HepG2 (cell line): ENCODE measurements around the gene CCDC142. TPM values are rescaled to one million over a fixed set of nuclear protein-coding genes. Genes with fewer than 3 reads are reported as not detected.

ENCODE experiments used
- ASH2L ChIP-seq: fragments of 300-600, 200-600 bp; sonication (generic); IDR thresholded peaks from 2 replicates; pipeline ENCODE4 v1.7.0; 2017; ENCODE audit warnings: low read depth, mild to moderate bottlenecking, moderate library complexity, mixed read lengths, low read length; ENCODE audit not compliant: insufficient read length
- ERF ChIP-seq: IDR thresholded peaks from 2 replicates; pipeline ENCODE4 v1.6.1; 2018; ENCODE audit warnings: missing biosample characterization, missing genetic modification reagents
- ESRRA ChIP-seq: sonication (generic); formaldehyde crosslinking; IDR thresholded peaks from 2 replicates; pipeline ENCODE4 v1.5.1; 2020; ENCODE audit warnings: mild to moderate bottlenecking, low read depth, missing genetic modification reagents
- HOXA7 ChIP-seq: sonication (generic); formaldehyde crosslinking; IDR thresholded peaks from 2 replicates; pipeline ENCODE4 v1.8.1; 2022; ENCODE audit warnings: mild to moderate bottlenecking, missing genetic modification reagents, moderate library complexity
- IRF2 ChIP-seq: IDR thresholded peaks from 2 replicates; pipeline ENCODE4 v1.6.1; 2018; ENCODE audit warnings: missing genetic modification reagents, missing compliant biosample characterization
- KAT7 ChIP-seq: IDR thresholded peaks from 2 replicates; pipeline ENCODE4 v1.6.1; 2018; ENCODE audit warnings: borderline replicate concordance, missing compliant biosample characterization
- KDM3A ChIP-seq: IDR thresholded peaks from 2 replicates; pipeline ENCODE4 v1.6.1; 2018; ENCODE audit warnings: low read depth, missing compliant biosample characterization
- NFE2L1 ChIP-seq: sonication (generic); formaldehyde crosslinking; IDR thresholded peaks from 2 replicates; pipeline ENCODE4 v1.4.0; 2020; ENCODE audit warnings: missing genetic modification reagents, mild to moderate bottlenecking, borderline replicate concordance
- PHF21A ChIP-seq: sonication (generic); formaldehyde crosslinking; IDR thresholded peaks from 2 replicates; pipeline ENCODE4 v1.5.0; 2020; ENCODE audit warnings: mild to moderate bottlenecking, missing genetic modification reagents
- SALL1 ChIP-seq: sonication (generic); formaldehyde crosslinking; IDR thresholded peaks from 2 replicates; pipeline ENCODE4 v1.8.0; 2022; ENCODE audit warnings: mild to moderate bottlenecking, missing genetic modification reagents
- SP4 ChIP-seq: sonication (generic); formaldehyde crosslinking; IDR thresholded peaks from 2 replicates; pipeline ENCODE4 v1.8.1; 2023; ENCODE audit warnings: mild to moderate bottlenecking, missing genetic modification reagents
- TCF7 ChIP-seq: sonication (generic); IDR thresholded peaks from 2 replicates; pipeline ENCODE4 v1.6.1; 2016; ENCODE audit warnings: antibody characterized with exemption, low read depth
- THAP11 ChIP-seq: IDR thresholded peaks from 2 replicates; pipeline ENCODE4 v1.6.1; 2016; ENCODE audit warnings: missing biosample characterization, missing genetic modification reagents
- ZNF235 ChIP-seq: sonication (generic); formaldehyde crosslinking; IDR thresholded peaks from 2 replicates; pipeline ENCODE4 v1.8.1; 2023; ENCODE audit warnings: mild to moderate bottlenecking, missing genetic modification reagents, borderline replicate concordance
- ZNF317 ChIP-seq: sonication (generic); formaldehyde crosslinking; IDR thresholded peaks from 2 replicates; pipeline ENCODE4 v1.5.0; 2020; ENCODE audit warnings: mild to moderate bottlenecking, missing genetic modification reagents
- ZNF337 ChIP-seq: sonication (generic); formaldehyde crosslinking; IDR thresholded peaks from 2 replicates; pipeline ENCODE4 v1.5.1; 2020; ENCODE audit warnings: missing genetic modification reagents, low read depth, mild to moderate bottlenecking, borderline replicate concordance
- ZNF33B ChIP-seq: sonication (generic); formaldehyde crosslinking; IDR thresholded peaks from 2 replicates; pipeline ENCODE4 v1.5.1; 2020; ENCODE audit warnings: mild to moderate bottlenecking, missing genetic modification reagents
- ZNF577 ChIP-seq: sonication (generic); formaldehyde crosslinking; IDR thresholded peaks from 2 replicates; pipeline ENCODE4 v1.4.0; 2020; ENCODE audit warnings: mild to moderate bottlenecking, low read depth, missing genetic modification reagents, borderline replicate concordance
- polyA plus RNA-seq, 8 experiments: library from polyadenylated mRNA; depleted of rRNA in 3 of 8; stranded (reverse) in 7 of 8; unstranded in 1 of 8; fragments of >200 nt; fragmentation: Illumina TruSeq in 4 of 8; extraction: Trizol in 4 of 8; gene quantifications; 2 replicates each; pipeline versions ENCODE4 v1.2.1 to v1.2.3, GENCODE V29; 2011 to 2016; ENCODE audit warnings: low read depth in 4 of 8, missing spikeins in 1 of 8, mixed read lengths in 1 of 8; ENCODE audit not compliant: insufficient read depth in 1 of 8
- total RNA-seq, 5 experiments: library from RNA; depleted of rRNA; stranded (reverse); fragments of >200 nt; fragmentation: Illumina TruSeq; extraction: Trizol; gene quantifications; 2 replicates each; pipeline ENCODE4 v1.2.3, GENCODE V29; 2016; ENCODE audit warnings: low read depth in 1 of 5
- TF ChIP-seq, protein P1 (sequence below): sonication (generic); formaldehyde crosslinking; IDR thresholded peaks from 2 replicates; pipeline ENCODE4 v1.4.0; 2020; ENCODE audit warnings: mild to moderate bottlenecking, missing genetic modification reagents, borderline replicate concordance
- TF ChIP-seq, protein P2 (sequence below): sonication (generic); formaldehyde crosslinking; IDR thresholded peaks from 2 replicates; pipeline ENCODE4 v1.4.0; 2020; ENCODE audit warnings: missing genetic modification reagents
- TF ChIP-seq, protein P3 (sequence below): IDR thresholded peaks from 2 replicates; pipeline ENCODE4 v1.6.1; 2012; ENCODE audit warnings: inconsistent platforms
- TF ChIP-seq, protein P4 (sequence below): sonication (generic); formaldehyde crosslinking; IDR thresholded peaks from 2 replicates; pipeline ENCODE4 v1.8.0; 2022; ENCODE audit warnings: mild to moderate bottlenecking, missing genetic modification reagents, moderate library complexity

CCDC142 gene
- total and polyA plus RNA-seq, 2 of the 13 experiments (the other 11 are each of a cell fraction or from before 2014, with no cell fraction given) = 14.7 to 30.4 TPM

DNA sequence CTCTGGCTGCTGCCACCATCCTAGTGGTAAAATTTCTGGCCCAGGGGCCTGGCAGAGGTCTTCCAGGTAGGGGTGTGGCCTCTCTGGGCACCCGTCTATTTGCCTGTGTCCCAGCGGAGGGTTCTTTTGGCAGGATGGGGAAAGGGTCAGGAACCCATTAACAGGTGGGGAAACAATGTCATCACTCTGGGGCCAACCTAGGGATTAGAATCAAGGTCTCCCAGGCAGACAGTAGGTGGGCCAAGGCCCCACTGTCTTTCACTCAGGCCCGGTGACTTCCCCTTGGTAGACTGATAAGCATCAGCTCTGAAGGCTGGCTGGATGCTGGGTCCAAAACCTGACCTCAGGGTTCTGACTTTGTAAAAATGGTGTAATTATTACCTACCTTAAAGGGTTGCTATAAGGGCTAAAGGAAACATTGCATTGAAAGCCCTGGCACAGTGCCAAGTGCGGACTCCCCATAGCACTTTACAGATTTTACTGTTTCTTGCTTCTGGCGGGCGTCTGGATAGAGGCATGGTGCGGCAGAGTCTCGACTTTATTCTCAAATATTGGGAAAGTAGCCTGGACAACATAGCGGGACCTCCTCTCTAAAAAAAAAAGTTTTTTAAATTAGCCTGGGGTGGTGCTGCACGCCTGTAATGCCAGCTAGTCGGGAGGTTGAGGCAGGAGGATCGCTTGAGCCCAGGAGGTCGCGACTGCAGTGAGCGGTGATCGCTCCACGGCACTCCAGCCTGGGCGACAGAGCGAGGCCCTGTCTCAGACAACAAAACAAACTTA is 14.4 kb upstream of the CCDC142 start (continued):
- peak; percentile 35 for TF ChIP-seq SALL1
- TF ChIP-seq, protein P1, sequence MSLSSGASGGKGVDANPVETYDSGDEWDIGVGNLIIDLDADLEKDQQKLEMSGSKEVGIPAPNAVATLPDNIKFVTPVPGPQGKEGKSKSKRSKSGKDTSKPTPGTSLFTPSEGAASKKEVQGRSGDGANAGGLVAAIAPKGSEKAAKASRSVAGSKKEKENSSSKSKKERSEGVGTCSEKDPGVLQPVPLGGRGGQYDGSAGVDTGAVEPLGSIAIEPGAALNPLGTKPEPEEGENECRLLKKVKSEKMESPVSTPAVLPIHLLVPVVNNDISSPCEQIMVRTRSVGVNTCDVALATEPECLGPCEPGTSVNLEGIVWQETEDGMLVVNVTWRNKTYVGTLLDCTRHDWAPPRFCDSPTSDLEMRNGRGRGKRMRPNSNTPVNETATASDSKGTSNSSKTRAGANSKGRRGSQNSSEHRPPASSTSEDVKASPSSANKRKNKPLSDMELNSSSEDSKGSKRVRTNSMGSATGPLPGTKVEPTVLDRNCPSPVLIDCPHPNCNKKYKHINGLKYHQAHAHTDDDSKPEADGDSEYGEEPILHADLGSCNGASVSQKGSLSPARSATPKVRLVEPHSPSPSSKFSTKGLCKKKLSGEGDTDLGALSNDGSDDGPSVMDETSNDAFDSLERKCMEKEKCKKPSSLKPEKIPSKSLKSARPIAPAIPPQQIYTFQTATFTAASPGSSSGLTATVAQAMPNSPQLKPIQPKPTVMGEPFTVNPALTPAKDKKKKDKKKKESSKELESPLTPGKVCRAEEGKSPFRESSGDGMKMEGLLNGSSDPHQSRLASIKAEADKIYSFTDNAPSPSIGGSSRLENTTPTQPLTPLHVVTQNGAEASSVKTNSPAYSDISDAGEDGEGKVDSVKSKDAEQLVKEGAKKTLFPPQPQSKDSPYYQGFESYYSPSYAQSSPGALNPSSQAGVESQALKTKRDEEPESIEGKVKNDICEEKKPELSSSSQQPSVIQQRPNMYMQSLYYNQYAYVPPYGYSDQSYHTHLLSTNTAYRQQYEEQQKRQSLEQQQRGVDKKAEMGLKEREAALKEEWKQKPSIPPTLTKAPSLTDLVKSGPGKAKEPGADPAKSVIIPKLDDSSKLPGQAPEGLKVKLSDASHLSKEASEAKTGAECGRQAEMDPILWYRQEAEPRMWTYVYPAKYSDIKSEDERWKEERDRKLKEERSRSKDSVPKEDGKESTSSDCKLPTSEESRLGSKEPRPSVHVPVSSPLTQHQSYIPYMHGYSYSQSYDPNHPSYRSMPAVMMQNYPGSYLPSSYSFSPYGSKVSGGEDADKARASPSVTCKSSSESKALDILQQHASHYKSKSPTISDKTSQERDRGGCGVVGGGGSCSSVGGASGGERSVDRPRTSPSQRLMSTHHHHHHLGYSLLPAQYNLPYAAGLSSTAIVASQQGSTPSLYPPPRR = peak; percentile 71; the same call in 1 of the 2 replicates
- TF ChIP-seq TCF7 = peak; percentile 58; the same call in 1 of the 2 replicates
- 0 out of 2 replicates have a peak, but pooled peaks have one; percentile 30 for TF ChIP-seq ZNF317 (CRISPR knock-in tag)
- TF ChIP-seq, protein P2, sequence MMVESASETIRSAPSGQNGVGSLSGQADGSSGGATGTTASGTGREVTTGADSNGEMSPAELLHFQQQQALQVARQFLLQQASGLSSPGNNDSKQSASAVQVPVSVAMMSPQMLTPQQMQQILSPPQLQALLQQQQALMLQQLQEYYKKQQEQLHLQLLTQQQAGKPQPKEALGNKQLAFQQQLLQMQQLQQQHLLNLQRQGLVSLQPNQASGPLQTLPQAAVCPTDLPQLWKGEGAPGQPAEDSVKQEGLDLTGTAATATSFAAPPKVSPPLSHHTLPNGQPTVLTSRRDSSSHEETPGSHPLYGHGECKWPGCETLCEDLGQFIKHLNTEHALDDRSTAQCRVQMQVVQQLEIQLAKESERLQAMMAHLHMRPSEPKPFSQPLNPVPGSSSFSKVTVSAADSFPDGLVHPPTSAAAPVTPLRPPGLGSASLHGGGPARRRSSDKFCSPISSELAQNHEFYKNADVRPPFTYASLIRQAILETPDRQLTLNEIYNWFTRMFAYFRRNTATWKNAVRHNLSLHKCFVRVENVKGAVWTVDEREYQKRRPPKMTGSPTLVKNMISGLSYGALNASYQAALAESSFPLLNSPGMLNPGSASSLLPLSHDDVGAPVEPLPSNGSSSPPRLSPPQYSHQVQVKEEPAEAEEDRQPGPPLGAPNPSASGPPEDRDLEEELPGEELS (CRISPR knock-in tag) = peak; percentile 31; the same call in 1 of the 2 replicates
- TF ChIP-seq ESRRA = 0 out of 2 replicates have a peak, but pooled peaks have one; percentile 18
- TF ChIP-seq, protein P3, sequence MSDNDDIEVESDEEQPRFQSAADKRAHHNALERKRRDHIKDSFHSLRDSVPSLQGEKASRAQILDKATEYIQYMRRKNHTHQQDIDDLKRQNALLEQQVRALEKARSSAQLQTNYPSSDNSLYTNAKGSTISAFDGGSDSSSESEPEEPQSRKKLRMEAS = 0 out of 2 replicates have a peak, but pooled peaks have one; percentile 24
- 0 out of 2 replicates have a peak, but pooled peaks have one; percentile 29 for TF ChIP-seq KDM3A (CRISPR knock-in tag)
- TF ChIP-seq ZNF33B (CRISPR knock-in tag) = no peak
- TF ChIP-seq SP4 = peak; percentile 46; the same call in 1 of the 2 replicates
- peak; percentile 58 for TF ChIP-seq ASH2L
- no peak for TF ChIP-seq NFE2L1 (CRISPR knock-in tag)
- peak; percentile 55; the same call in 1 of the 2 replicates for TF ChIP-seq PHF21A (CRISPR knock-in tag)
- TF ChIP-seq KAT7 (CRISPR knock-in tag) = 0 out of 2 replicates have a peak, but pooled peaks have one; percentile 35
- TF ChIP-seq, protein P4, sequence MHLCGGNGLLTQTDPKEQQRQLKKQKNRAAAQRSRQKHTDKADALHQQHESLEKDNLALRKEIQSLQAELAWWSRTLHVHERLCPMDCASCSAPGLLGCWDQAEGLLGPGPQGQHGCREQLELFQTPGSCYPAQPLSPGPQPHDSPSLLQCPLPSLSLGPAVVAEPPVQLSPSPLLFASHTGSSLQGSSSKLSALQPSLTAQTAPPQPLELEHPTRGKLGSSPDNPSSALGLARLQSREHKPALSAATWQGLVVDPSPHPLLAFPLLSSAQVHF = 0 out of 2 replicates have a peak, but pooled peaks have one; percentile 36
- peak; percentile 5; the same call in 1 of the 2 replicates for TF ChIP-seq ZNF235 (CRISPR knock-in tag)
- TF ChIP-seq ERF (CRISPR knock-in tag) = no peak
- TF ChIP-seq HOXA7 = no peak
- peak; percentile 9; the same call in 1 of the 2 replicates for TF ChIP-seq IRF2 (CRISPR knock-in tag)
- TF ChIP-seq ZNF337 = no peak
- TF ChIP-seq ZNF577 (CRISPR knock-in tag) = 0 out of 2 replicates have a peak, but pooled peaks have one; percentile 13
- TF ChIP-seq THAP11 (CRISPR knock-in tag) = peak; percentile 25; the same call in 1 of the 2 replicates
